ENCODE results near the gene CAMK1G. TPM values are rescaled to one million over a fixed set of nuclear protein-coding genes. Genes with fewer than 3 reads are reported as not detected.

CAMK1G gene
- total RNA-seq, 1 experiment from 2014 or later, result not detected

DNA sequence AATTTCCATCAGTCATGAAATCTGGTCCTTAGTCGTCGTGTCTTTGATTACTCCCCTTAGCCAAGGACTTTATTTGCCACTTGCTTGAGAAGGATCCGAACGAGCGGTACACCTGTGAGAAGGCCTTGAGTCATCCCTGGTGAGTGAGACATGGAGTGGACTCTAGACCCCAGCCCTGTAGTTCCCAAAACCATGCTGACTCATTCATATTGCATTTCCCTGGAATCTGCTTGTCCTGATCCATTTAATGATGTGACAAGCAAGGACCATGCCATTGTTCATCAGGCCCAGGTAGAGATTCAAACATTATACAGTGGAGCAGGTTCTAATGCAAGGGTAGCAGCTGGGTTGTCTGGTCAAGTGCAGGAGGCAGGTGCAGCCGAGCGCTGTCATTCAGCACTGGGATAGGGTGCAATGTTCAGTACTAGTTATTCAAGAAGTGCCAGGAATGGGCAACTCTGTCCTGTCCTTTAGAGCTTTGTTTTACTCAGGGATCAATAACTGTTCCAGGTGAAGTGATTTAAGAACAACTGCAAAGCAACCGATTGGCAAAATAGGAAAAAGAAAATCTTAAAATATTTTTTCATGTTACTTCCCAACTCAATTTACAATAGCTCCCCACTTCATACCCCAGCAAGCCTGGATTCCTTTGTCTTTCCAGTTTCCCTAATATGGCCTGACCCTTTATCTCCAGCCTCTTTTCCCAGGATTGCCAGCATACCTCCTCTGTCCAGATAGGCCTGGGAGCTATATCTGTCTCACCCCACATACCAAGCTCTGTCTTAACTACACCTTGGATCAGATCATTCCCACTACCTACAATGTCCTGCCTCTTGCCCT is 26.5 kb downstream of the CAMK1G start:
- ChIA-PET CTCF (no interaction called here), POLR2A (no interaction called here), RAD21 (ENCODE audit: low non-redundant PET in 1 of 2, low total read pairs in 2 of 2, uncharacterized antibody in 2 of 2, unreplicated experiment in 2 of 2) (no interaction called here)
- ATAC-seq, result no peak
- Histone ChIP-seq H3K36me3 (ENCODE audit: control insufficient read depth in 1 of 2, insufficient read depth in 2 of 2, low read length in 2 of 2) (no peaks in the 10 kb centered on the region), H3K9me2 (ENCODE audit: insufficient read depth) (no peaks in the 10 kb centered on the region), H3K27me3 (ENCODE audit: insufficient read depth, low read length) (no peaks in the 10 kb centered on the region), H3K4me1 (ENCODE audit: control insufficient read depth in 1 of 2, insufficient read depth in 2 of 2, low read length in 2 of 2) (peaks cover 0 to 6% of the 10 kb centered on the region in 2 experiments; a peak in 1 of 4 replicates), H3K9me3 (ENCODE audit: control insufficient read depth in 1 of 2, insufficient read depth in 1 of 2, low read depth in 1 of 2, low read length in 2 of 2) (no peaks in the 10 kb centered on the region), H4K20me1 (ENCODE audit: insufficient read depth) (no peaks in the 10 kb centered on the region), H3K27ac (ENCODE audit: low read depth, low read length) (no peak overlapping the region), H2AFZ (ENCODE audit: low read depth, low read length, poor library complexity, severe bottlenecking) (no peak overlapping the region), H3K9ac (ENCODE audit: low read length) (no peak overlapping the region), H3K4me3 (replicated peaks in 1 of 2; ENCODE audit: low read depth in 1 of 2, low read length in 2 of 2) (no peak overlapping the region), H3K4me2 (ENCODE audit: low read length) (no peak overlapping the region), H3K79me2 (ENCODE audit: insufficient read depth, low read length) (no peaks in the 10 kb centered on the region)
- TF ChIP-seq EZH2phosphoT487 (IDR thresholded peaks at IDR 0.05; ENCODE audit: borderline replicate concordance) (no peak), CBX3 (IDR thresholded peaks at IDR 0.05; ENCODE audit: low read depth) (no peak), ELF1 (IDR thresholded peaks at IDR 0.05; ENCODE audit: borderline replicate concordance, low read depth) (no peak)
- no TSS peak for BruUV-seq (replicated peaks)
- DNase-seq (ENCODE audit: low read depth, low spot score), result no peak
- intact Hi-C loops (cut with micrococcal nuclease), result no loop called here

DNA sequence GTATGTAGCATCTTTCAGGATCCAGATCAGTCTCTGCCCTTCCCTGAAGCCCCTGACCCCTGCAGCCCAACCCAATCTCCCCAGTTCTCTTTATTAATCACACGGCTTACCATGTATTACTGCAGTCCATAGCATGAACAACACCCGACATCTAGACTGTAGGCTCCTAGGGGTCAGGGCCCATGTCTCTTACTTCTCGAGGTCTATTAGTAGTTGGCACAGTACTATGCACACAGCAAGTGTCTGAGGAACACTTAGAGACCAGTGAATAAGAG is 27.1 kb downstream of the CAMK1G start:
- ATAC-seq, result no peak
- POLR2A ChIA-PET, result no interaction called here
- no peaks in the 10 kb centered on the region for H3K36me3 ChIP-seq (ENCODE audit: control insufficient read depth in 1 of 2, insufficient read depth in 2 of 2, low read length in 2 of 2)

More for the DNA sequence above, 27.1 kb downstream of the CAMK1G start:
- no peak overlapping the region for H3K9ac ChIP-seq (ENCODE audit: low read length)
- TF ChIP-seq SIN3A (IDR thresholded peaks at IDR 0.05; ENCODE audit: low read depth), result no peak
- no peak for TF ChIP-seq YY1 (IDR thresholded peaks at IDR 0.05; ENCODE audit: extremely low read depth, insufficient replicate concordance, low read depth, low read length)
- TF ChIP-seq FOSL1 (IDR thresholded peaks at IDR 0.05; ENCODE audit: low read depth), result no peak
- no peak for TF ChIP-seq SP1 (IDR thresholded peaks at IDR 0.05; ENCODE audit: low read depth)
- TF ChIP-seq, protein P1, sequence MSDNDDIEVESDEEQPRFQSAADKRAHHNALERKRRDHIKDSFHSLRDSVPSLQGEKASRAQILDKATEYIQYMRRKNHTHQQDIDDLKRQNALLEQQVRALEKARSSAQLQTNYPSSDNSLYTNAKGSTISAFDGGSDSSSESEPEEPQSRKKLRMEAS (IDR thresholded peaks at IDR 0.05), result no peak
- TF ChIP-seq JUND (IDR thresholded peaks at IDR 0.05), result no peak
- RAD21 ChIA-PET (ENCODE audit: low non-redundant PET in 1 of 2, low total read pairs in 2 of 2, uncharacterized antibody in 2 of 2, unreplicated experiment in 2 of 2), result no interaction called here
- H3K9me2 ChIP-seq (ENCODE audit: insufficient read depth), result no peaks in the 10 kb centered on the region
- H3K27me3 ChIP-seq (ENCODE audit: insufficient read depth, low read length), result no peaks in the 10 kb centered on the region
- no peak overlapping the region for H3K27ac ChIP-seq (ENCODE audit: low read depth, low read length)
- H3K79me2 ChIP-seq (ENCODE audit: insufficient read depth, low read length), result no peaks in the 10 kb centered on the region
- no peak overlapping the region for H3K4me2 ChIP-seq (ENCODE audit: low read length)
- no peaks in the 10 kb centered on the region for H4K20me1 ChIP-seq (ENCODE audit: insufficient read depth)
- intact Hi-C loops (cut with micrococcal nuclease), result no loop called here
- no TSS peak for BruUV-seq (replicated peaks)
- no peaks in the 10 kb centered on the region for H3K9me3 ChIP-seq (ENCODE audit: control insufficient read depth in 1 of 2, insufficient read depth in 1 of 2, low read depth in 1 of 2, low read length in 2 of 2)
- no peak overlapping the region for H3K4me3 ChIP-seq (replicated peaks in 1 of 2; ENCODE audit: low read depth in 1 of 2, low read length in 2 of 2)
- no peak overlapping the region for H2AFZ ChIP-seq (ENCODE audit: low read depth, low read length, poor library complexity, severe bottlenecking)
- CTCF ChIA-PET, result no interaction called here
- H3K4me1 ChIP-seq (ENCODE audit: control insufficient read depth in 1 of 2, insufficient read depth in 2 of 2, low read length in 2 of 2), result peaks cover 0 to 6% of the 10 kb centered on the region in 2 experiments; a peak in 1 of 4 replicates
- no peak for DNase-seq (ENCODE audit: low read depth, low spot score)
